Retinal pigment epithelial cell (primary cell): ENCODE data around the gene KCNA1.

Experiments used
- DNase-seq: peaks from one replicate; pipeline ENCODE4 v3.0.0-alpha.2; 2010; ENCODE audit warnings: low read depth
- H3K4me3 ChIP-seq: 2 replicates; pipeline ENCODE4 v1.5.1; 2011; ENCODE audit warnings: mild to moderate bottlenecking, low read length, control low read depth, moderate library complexity
- TF ChIP-seq, protein P1 (sequence below): conservative IDR thresholded peaks from 2 replicates; pipeline ENCODE4 v1.5.1; 2011; ENCODE audit warnings: low read depth, low read length, control low read depth, inconsistent platforms

Gene KCNA1

DNA sequence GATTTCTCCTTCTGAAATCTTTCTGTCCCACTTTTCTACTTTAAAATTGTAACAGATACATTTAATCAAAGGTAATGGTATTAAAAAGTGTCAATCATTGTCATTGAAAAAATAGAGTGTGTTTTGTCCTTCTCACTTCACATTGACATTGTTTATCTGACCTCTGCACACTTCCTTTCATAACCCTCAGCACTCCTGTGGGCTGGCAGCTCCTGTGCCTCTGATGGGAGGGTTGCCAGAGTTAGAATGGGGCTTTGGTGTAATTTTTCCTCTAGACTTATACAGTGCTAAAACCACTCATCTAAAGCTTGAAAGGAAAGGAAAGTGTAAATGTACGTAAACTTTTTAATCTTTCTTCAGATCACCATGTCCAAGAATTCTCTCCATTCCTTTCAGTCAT lies 23.7 kb downstream of the KCNA1 start:
- no peak for DNase-seq
- no peak overlapping the region for H3K4me3 ChIP-seq
- TF ChIP-seq, protein P1, sequence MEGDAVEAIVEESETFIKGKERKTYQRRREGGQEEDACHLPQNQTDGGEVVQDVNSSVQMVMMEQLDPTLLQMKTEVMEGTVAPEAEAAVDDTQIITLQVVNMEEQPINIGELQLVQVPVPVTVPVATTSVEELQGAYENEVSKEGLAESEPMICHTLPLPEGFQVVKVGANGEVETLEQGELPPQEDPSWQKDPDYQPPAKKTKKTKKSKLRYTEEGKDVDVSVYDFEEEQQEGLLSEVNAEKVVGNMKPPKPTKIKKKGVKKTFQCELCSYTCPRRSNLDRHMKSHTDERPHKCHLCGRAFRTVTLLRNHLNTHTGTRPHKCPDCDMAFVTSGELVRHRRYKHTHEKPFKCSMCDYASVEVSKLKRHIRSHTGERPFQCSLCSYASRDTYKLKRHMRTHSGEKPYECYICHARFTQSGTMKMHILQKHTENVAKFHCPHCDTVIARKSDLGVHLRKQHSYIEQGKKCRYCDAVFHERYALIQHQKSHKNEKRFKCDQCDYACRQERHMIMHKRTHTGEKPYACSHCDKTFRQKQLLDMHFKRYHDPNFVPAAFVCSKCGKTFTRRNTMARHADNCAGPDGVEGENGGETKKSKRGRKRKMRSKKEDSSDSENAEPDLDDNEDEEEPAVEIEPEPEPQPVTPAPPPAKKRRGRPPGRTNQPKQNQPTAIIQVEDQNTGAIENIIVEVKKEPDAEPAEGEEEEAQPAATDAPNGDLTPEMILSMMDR = no peak

DNA sequence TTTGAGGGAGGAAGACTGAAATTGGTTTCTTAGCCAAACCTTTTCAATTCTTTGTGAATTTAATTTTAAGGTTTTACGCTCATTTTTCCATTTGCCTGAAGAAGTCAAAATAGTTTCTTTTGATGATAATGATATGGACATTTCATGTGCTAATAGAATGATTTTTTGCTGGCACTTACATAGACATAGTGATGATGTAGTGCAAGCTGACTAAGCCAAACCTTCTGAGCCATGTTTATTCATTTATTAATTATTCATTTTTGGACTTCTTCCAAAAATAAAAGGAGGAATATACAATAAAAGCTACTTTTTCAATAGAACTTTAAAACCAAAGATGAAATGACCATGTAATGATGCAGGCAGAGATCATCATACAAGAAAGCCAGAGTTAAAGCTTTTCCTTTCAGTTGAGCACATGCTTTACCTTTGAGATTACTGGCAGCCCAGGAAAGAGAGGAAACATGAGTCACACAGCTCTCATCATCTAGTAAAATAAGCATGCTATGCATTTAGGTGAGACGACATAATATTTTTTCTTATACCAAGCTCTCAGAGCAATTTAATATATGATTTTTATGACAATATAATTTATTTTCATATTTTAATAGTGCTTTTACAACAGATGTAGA lies 24.8 kb downstream of the KCNA1 start:
- TF ChIP-seq, protein P1 = no peak
- DNase-seq = no peak
- H3K4me3 ChIP-seq = no peak overlapping the region

DNA sequence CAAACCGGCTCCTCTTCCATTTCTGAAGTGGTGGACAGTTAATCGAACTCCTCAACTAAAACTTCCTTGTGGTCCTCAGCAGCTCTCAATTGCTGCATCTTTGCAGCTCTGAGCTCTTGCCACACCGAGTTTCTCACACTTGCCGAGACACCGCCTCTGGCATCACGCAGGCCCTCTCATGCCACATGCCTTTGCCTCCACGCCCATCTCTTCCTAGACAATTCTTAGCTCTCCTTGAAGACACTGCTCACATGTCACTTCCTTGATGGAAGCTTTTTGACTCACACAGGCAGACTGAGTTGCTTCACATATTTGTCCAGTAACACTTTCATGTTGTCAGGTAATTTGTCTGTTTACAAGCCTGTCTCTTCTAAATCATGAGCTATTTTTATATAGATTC lies 29.2 kb downstream of the KCNA1 start:
- no peak overlapping the region for H3K4me3 ChIP-seq
- no peak for DNase-seq
- TF ChIP-seq, protein P1 = no peak

DNA sequence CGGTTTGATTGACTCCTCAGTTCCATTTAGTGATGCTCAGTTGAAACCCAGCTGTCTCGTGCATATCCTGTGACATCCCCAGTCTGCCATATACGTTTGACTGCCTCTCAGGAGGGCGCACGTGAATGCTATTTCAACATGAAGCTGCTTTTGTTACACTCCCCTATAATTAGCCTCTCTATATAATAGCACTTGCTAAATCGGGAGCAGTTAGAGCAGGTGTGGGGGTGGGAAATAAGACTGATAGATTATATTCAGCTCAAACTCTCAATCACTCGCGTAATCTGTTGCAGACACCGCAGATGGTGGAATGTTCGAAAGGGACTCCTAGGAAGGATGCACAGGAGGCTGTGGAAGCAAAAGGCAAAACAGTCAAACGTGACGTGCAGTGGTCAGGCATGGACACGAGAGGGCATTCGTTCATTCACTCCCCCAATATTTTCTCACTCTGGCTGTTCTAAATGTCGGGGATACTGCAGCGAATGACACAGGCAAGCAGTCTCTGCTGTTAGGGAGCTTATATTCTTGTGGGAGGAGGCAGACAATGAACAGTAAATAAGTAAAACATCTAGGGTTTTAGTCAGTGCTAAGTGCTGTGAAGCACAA lies 29.8 kb downstream of the KCNA1 start:
- TF ChIP-seq, protein P1 = peak; percentile 8
- no peak for DNase-seq
- no peak overlapping the region for H3K4me3 ChIP-seq

DNA sequence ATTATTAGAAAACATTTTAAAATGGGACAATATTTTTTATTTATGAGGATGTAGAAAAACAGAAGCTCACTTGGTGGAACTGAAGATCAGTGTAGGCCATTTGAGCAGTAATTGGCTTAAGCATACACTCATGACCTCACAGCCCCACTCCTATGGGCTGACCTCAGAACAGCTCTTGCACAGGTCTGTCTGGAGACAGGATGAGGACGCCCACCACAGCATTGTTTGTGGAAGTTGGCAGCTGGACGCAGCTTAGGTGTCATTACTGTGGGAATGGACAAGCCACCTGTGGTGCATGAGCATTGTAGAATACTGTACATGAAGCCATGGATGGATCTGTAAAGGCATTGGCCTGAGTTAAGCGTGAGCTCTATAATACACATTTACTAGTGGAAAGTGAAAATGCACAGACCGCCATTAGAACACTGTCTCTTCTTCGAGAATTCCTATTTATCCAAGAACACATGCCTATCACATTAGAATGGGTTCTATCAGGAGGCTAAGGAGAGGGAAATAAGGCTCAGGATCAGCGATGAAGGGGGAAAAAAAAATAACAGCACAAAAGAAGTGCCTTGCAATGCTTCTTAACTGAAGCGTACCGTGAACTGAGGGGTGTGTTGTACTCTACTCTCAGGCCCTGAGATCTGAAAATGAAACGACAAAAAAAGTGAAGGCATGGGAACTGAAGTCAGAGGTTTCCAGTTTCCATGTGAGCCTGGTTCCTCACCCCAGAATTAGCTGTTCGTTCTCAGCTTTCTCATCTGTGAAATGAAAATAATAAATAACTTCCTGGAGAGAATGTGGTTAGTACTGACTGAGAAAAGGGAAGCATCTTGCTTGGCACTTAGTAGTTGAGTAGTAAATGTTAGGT lies 33.6 kb downstream of the KCNA1 start:
- H3K4me3 ChIP-seq = no peak overlapping the region
- TF ChIP-seq, protein P1 = no peak
- no peak for DNase-seq

DNA sequence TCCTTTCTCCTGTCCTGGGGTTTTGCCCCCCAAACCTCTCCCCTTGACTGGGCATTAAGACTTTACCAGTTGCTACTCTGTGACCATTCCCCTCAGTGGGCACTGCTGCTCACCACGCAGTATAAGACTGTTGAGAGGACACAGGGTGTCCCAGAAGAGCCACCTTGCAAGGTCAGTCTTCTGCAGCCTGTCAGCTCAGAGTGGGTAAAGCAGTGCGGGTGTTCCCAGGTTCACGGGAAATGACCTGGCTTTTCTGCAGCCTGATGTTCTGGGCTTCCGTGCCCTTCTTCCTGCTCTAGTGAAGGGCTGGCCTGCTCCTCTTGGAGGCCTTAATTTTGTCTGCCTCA lies 34.2 kb downstream of the KCNA1 start:
- no peak for DNase-seq
- H3K4me3 ChIP-seq = no peak overlapping the region
- TF ChIP-seq, protein P1 = no peak
